ENCODE data around the gene CEBPA. TPM values are rescaled to one million over a fixed set of nuclear protein-coding genes. Genes with fewer than 3 reads are reported as not detected.

CEBPA gene
- total and polyA plus RNA-seq, 10 of the 15 experiments (the other 5 are each of a cell fraction or from before 2014, with no cell fraction given): 0.04 to 0.36 (median 0.13) TPM; not detected in 4

- in situ Hi-C loops (cut with MboI) (no loop called here), intact Hi-C loops (cut with micrococcal nuclease; ENCODE audit: unreplicated experiment) (no loop called here)
- Histone ChIP-seq H3K4me2 (ENCODE audit: control insufficient read depth, insufficient read depth) (no peak overlapping the region), H4K20me1 (ENCODE audit: control insufficient read depth, insufficient read depth) (no peaks in the 10 kb centered on the region), H3K9me3 (replicated peaks; ENCODE audit: control insufficient read depth, insufficient read depth, low read length) (no peaks in the 10 kb centered on the region), H2AFZ (ENCODE audit: control insufficient read depth, low read depth, low read length) (no peak overlapping the region), H3K4me3 (no peak overlapping the region), H3K27me3 (replicated peaks in 1 of 2; ENCODE audit: control insufficient read depth in 2 of 2, insufficient read depth in 2 of 2, low read length in 1 of 2) (no peaks in the 10 kb centered on the region; a peak in 1 of 4 replicates), H3K4me1 (ENCODE audit: control insufficient read depth, insufficient read depth, low read length) (no peaks in the 10 kb centered on the region), H3K27ac (ENCODE audit: control insufficient read depth, insufficient read depth) (no peak overlapping the region), H3K79me2 (ENCODE audit: control insufficient read depth, insufficient read depth, low read length) (no peaks in the 10 kb centered on the region), H3K36me3 (ENCODE audit: control insufficient read depth in 2 of 2, insufficient read depth in 2 of 2, low read length in 1 of 2) (no peaks in the 10 kb centered on the region; a peak in 1 of 4 replicates), H3K9ac (ENCODE audit: control insufficient read depth, insufficient read depth, low read length) (no peak overlapping the region)
- RAD21 ChIA-PET (ENCODE audit: unreplicated experiment): no interaction called here
- BruUV-seq (replicated peaks): no TSS peak
- no peak for DNase-seq (ENCODE audit: low read depth, low spot score)
- ATAC-seq: no peak
- POLR2A ChIA-PET: no interaction called here
- WGBS (ENCODE audit: insufficient coverage, insufficient replicate concordance, low lambda C conversion rate, missing lambda C conversion rate): 88% methylated on average over 3 of the region's 3 CpGs
- CTCF ChIA-PET: interaction anchor here (1.1 kb wide), 1 partner anchor 73 kb away, joined by 3 read pairs; no protein-coding TSS in a partner anchor
- FAIRE-seq: no peak
- TF ChIP-seq RFX5 (IDR thresholded peaks at IDR 0.05; ENCODE audit: low read depth, low read length) (no peak), ZBTB33 (IDR thresholded peaks at IDR 0.05) (no peak), MEF2A (IDR thresholded peaks at IDR 0.05; ENCODE audit: insufficient read depth, low read depth, low read length) (no peak), CHD1 (IDR thresholded peaks at IDR 0.05; ENCODE audit: low read depth, low read length) (no peak), SKIL (IDR thresholded peaks at IDR 0.05; ENCODE audit: low read depth, poor library complexity, severe bottlenecking) (no peak), E4F1 (IDR thresholded peaks at IDR 0.05; ENCODE audit: borderline replicate concordance, partially characterized antibody) (no peak), HDAC2 (IDR thresholded peaks at IDR 0.05) (no peak), PML (IDR thresholded peaks at IDR 0.05; ENCODE audit: low read length) (no peak), BRCA1 (IDR thresholded peaks at IDR 0.05; ENCODE audit: low read depth, low read length) (no peak), BCL3 (IDR thresholded peaks at IDR 0.05; ENCODE audit: borderline replicate concordance, insufficient read depth, low read depth, low read length, poor library complexity, severe bottlenecking) (no peak), ASH2L (IDR thresholded peaks at IDR 0.05; ENCODE audit: borderline replicate concordance, low read depth) (no peak)
- SMC1A ChIA-PET (ENCODE audit: uncharacterized antibody, unreplicated experiment): no interaction called here
These were observed 31.9 kb upstream of the CEBPA start for GRCh38 chr19:33334271-33334670.

Data from GM12878 (cell line).